SW 1271 (cell line): Measurements from ENCODE around the gene TRIP13.
"Not testable (repeated sequence)": the region's sequence is repeated elsewhere in the genome, so short reads cannot be mapped to it uniquely, and the experiment has no call there.

ENCODE experiments used
- DNase-seq, 2 experiments: peaks; one replicate each; lab custom pipeline; 2025; lab: John Stamatoyannopoulos, UW

The TRIP13 gene

GRCh38 chr5:892394-893136 is at the start of gene TRIP13, which contains the start of gene BRD9:
Gene TRIP13, plus strand, starts transcription at chr5:892884. Its CDS starts 115 bp downstream, at chr5:892999.
Gene BRD9, minus strand, starts transcription at chr5:892801. Its CDS starts 144 bp downstream, at chr5:892657.
- DNase-seq = peak; percentile 39 to 75

GRCh38 chr5:843371-843770 is 49.3 kb upstream of the TRIP13 start:
- not testable (repeated sequence) for DNase-seq

GRCh38 chr5:843926-844325 is 48.8 kb upstream of the TRIP13 start:
- not testable (repeated sequence) for DNase-seq

GRCh38 chr5:844426-844825 is 48.3 kb upstream of the TRIP13 start:
- DNase-seq = not testable (repeated sequence)

- not testable (repeated sequence) for DNase-seq
These were observed 47.5 kb upstream of the TRIP13 start for GRCh38 chr5:845031-845675.

- DNase-seq = not testable (repeated sequence)
These were observed 46.7 kb upstream of the TRIP13 start for GRCh38 chr5:845676-846601.

GRCh38 chr5:846602-847091 is 46.0 kb upstream of the TRIP13 start:
- not testable (repeated sequence) for DNase-seq

GRCh38 chr5:847212-847611 is 45.5 kb upstream of the TRIP13 start:
- not testable (repeated sequence) for DNase-seq

GRCh38 chr5:847736-848135 is 44.9 kb upstream of the TRIP13 start:
- not testable (repeated sequence) for DNase-seq

- no peak for DNase-seq
These were observed 44.0 kb upstream of the TRIP13 start for GRCh38 chr5:848671-849111.

GRCh38 chr5:849651-850301 is 42.9 kb upstream of the TRIP13 start:
- DNase-seq = no peak

GRCh38 chr5:850511-851006 is 42.1 kb upstream of the TRIP13 start, which contains the start of gene ZDHHC11:
Gene ZDHHC11, minus strand, starts transcription at chr5:850986. Its CDS starts 384 bp downstream, at chr5:850602.
- DNase-seq = no peak

GRCh38 chr5:851076-851475 is 41.6 kb upstream of the TRIP13 start:
- DNase-seq = no peak

- no peak for DNase-seq
These were observed 41.1 kb upstream of the TRIP13 start for GRCh38 chr5:851553-851952.

GRCh38 chr5:852018-852417 is 40.7 kb upstream of the TRIP13 start:
- no peak for DNase-seq

- DNase-seq = no peak
These were observed 40.0 kb upstream of the TRIP13 start for GRCh38 chr5:852431-853401.

- not testable (repeated sequence) for DNase-seq
These were observed 39.1 kb upstream of the TRIP13 start for GRCh38 chr5:853416-854090.

- DNase-seq = no peak
These were observed 38.5 kb upstream of the TRIP13 start for GRCh38 chr5:854217-854616.
